Activated naive CD4-positive, alpha-beta T cell treated with Interleukin-2 at 50 U/mL for 16 hours (primary cell): ENCODE results near the gene ZNF273.
"Not testable (repeated sequence)": the region's sequence is repeated elsewhere in the genome, so short reads cannot be mapped to it uniquely, and the experiment has no call there.

ENCODE experiments used
- DNase-seq: peaks from one replicate; pipeline ENCODE4 v3.0.0-alpha.2; 2020

The ZNF273 gene

GRCh38 chr7:64947252-64948000, 44.4 kb downstream of the ZNF273 start:
- DNase-seq: no peak

- not testable (repeated sequence) for DNase-seq
Measured at GRCh38 chr7:64948774-64949173, 45.7 kb downstream of the ZNF273 start.

- DNase-seq: peak; percentile 5
Measured at GRCh38 chr7:64950673-64951072, 47.6 kb downstream of the ZNF273 start.

GRCh38 chr7:64951250-64951848, 48.3 kb downstream of the ZNF273 start:
- DNase-seq: no peak

GRCh38 chr7:64959072-64959747, 56.1 kb downstream of the ZNF273 start:
- no peak for DNase-seq

GRCh38 chr7:64965594-64965993, 62.5 kb downstream of the ZNF273 start:
- no peak for DNase-seq

- no peak for DNase-seq
Measured at GRCh38 chr7:64978497-64979203, 75.6 kb downstream of the ZNF273 start.
